ENCODE data around the gene SNCAIP. TPM values are rescaled to one million over a fixed set of nuclear protein-coding genes. Genes with fewer than 3 reads are reported as not detected.

The SNCAIP gene
- total RNA-seq, result 1 to 10 TPM; 1.2 to 4.7 (median 2.7) TPM
- long read RNA-seq, donor 1, partial matches to known transcripts, result 0 of 7 reads
- long read RNA-seq, donor 1, other reads (novel, unspliced or antisense), result 3 of 7 reads
- long read RNA-seq, donor 2, result 0 reads

DNA sequence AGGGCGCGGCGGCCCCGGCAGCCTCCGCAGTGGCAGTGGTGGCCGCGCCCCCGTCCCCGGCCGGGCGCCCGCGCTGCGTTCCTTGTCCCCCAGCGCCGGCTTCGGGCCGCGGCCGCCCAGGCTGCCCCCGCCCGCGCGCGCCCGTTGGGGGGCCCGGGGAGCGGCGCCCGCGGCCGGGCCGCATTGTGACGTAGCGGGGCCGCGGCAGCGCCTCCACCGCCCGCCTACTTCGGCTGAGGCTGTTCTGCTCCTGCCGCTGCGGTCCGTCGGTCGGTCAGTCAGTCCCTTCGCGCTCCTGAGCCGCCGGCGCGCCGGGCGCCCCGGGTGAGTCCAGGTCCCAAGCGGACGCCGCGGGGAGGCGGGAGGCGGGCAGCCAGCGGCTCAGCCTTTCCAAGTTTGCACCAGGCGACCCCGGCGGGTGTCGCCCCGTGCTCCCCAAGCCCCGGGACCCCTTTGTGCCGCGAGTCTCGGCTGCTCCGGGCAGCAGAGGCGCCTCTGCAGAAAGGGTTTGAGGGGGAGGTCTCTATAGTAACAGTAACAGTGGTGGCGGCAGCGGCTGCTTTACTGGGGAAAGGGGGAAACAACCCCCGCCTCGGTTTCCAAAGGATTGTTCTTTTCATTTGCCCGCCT is at the start of gene SNCAIP:
Gene SNCAIP, plus strand, starts transcription at position 277 of the 630 bp plus-strand sequence. CDS start 78,898 bp downstream, outside the sequence.
- H3K9me3 ChIP-seq, result no peaks in the 10 kb centered on the region
- peak; percentile 35 to 56 (median 54) for DNase-seq
- intact Hi-C loops (cut with DNase I, micrococcal nuclease), result loop anchor here in 1 of 2 donors (10.0 kb wide), 1 partner anchor 117 kb away; no protein-coding TSS in a partner anchor
- H3K4me1 ChIP-seq (ENCODE audit: low read depth), result no peaks in the 10 kb centered on the region
- peak; percentile 76 for ATAC-seq
- TF ChIP-seq, protein P1, sequence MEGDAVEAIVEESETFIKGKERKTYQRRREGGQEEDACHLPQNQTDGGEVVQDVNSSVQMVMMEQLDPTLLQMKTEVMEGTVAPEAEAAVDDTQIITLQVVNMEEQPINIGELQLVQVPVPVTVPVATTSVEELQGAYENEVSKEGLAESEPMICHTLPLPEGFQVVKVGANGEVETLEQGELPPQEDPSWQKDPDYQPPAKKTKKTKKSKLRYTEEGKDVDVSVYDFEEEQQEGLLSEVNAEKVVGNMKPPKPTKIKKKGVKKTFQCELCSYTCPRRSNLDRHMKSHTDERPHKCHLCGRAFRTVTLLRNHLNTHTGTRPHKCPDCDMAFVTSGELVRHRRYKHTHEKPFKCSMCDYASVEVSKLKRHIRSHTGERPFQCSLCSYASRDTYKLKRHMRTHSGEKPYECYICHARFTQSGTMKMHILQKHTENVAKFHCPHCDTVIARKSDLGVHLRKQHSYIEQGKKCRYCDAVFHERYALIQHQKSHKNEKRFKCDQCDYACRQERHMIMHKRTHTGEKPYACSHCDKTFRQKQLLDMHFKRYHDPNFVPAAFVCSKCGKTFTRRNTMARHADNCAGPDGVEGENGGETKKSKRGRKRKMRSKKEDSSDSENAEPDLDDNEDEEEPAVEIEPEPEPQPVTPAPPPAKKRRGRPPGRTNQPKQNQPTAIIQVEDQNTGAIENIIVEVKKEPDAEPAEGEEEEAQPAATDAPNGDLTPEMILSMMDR (IDR thresholded peaks at IDR 0.05), result no peak
- H3K4me3 ChIP-seq, result peak within 1 kb of the TSS; percentile 9
- no peaks in the 10 kb centered on the region for H3K36me3 ChIP-seq (ENCODE audit: low read depth)

DNA sequence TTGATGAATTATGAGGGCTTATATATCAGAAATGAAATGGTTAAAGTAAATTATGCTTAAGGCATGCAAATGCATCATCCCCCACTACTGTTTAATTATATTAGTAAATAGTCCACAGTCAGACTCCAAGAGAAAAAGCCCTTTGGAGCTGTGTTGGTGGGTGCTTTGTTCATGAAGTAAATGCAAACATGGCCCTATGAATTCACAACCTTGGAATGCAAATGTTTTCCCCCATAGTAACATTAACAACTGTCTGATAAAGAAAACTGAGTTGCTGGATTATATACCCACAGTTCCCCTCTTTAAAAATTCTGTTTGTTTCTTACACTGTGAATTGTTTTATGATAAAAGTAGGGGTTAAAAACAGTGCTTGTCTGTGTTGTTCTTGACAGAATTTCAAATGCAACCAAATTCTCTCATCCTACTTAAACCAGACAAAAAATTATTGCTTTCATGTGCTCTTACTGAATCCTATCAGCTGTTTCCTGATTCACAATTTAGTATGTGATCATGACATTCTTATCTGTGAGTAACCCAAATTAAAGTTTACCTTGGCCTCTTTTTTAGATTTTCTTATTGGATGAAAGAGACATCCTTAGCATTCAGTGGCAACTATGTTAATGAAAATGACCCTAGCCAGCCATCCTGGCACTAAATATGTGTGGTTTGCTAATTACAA is 48.5 kb upstream of the SNCAIP start:
- Histone ChIP-seq H3K9me3 (no peaks in the 10 kb centered on the region), H3K36me3 (ENCODE audit: low read depth) (no peaks in the 10 kb centered on the region), H3K4me1 (ENCODE audit: low read depth) (no peaks in the 10 kb centered on the region), H3K4me3 (no peak overlapping the region)
- DNase-seq (no peak), ATAC-seq (no peak)
- TF ChIP-seq, protein P1 (IDR thresholded peaks at IDR 0.05), result no peak
- intact Hi-C loops (cut with DNase I, micrococcal nuclease), result no loop called here

DNA sequence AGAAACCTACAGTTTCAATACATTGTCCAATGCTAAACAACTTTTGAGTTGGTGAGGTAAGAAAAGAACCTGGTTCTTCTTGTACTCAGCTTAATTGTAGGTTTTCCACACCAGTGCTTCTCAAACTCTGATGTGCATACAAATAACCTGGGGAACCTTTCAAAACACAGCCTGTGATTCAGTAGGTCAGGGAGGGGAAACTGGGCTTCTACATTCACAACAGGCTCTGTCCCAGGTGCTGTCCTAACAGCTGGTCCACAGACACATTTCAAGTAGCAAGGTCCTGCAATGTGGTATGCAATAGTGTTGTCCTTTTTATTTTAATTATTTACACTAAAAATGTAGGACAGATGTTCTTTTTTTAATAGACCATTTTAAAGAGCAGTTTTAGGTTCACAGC is 47.4 kb upstream of the SNCAIP start:
- ATAC-seq, result no peak
- no peak overlapping the region for H3K4me3 ChIP-seq
- no peaks in the 10 kb centered on the region for H3K36me3 ChIP-seq (ENCODE audit: low read depth)
- intact Hi-C loops (cut with DNase I, micrococcal nuclease), result no loop called here
- no peaks in the 10 kb centered on the region for H3K4me1 ChIP-seq (ENCODE audit: low read depth)
- DNase-seq, result no peak
- H3K9me3 ChIP-seq, result no peaks in the 10 kb centered on the region
- TF ChIP-seq, protein P1 (IDR thresholded peaks at IDR 0.05), result no peak

DNA sequence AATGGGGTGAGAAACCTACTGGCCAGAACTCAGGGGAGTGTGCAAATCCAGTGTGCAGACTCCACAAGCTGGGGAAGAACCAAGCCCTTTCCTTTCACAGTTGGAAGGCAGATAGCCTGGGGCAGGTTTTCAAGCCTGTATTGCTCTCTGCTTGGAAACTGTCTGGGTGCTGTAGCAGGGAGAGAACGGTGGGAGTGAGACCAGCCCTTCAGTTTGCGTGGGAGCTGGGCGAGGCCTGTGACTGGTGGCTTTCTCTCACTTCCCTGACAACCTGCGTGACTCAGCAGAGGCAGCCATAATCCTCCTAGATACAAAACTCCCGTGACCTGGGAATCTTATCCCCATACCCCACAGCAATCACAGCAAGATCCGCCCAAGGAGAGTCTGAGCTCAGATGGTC is 44.9 kb upstream of the SNCAIP start:
- ATAC-seq (no peak), DNase-seq (no peak)
- no peaks in the 10 kb centered on the region for H3K4me1 ChIP-seq (ENCODE audit: low read depth)
- no peaks in the 10 kb centered on the region for H3K36me3 ChIP-seq (ENCODE audit: low read depth)
- H3K4me3 ChIP-seq, result no peak overlapping the region
- intact Hi-C loops (cut with DNase I, micrococcal nuclease), result no loop called here
- H3K9me3 ChIP-seq, result no peaks in the 10 kb centered on the region
- TF ChIP-seq, protein P1 (IDR thresholded peaks at IDR 0.05), result no peak

DNA sequence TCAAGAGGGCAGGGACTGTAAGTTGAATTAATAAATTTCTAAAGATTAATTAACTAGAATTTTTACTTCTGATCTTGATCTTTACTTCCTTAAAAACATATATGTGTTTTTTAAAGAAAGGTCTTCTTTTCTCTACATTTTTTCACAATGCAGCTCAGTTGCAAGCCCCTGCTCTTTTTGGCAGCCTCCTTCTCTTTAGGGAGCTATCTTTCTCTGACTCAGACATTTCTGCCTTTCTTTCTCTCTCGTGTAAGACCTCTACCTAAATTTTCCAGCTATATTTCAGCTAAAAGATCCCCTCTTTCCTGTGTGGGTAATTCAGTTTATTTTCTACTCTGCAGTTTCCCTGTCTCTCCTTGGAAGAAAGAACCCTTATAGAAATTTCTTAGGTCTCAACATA is 38.3 kb upstream of the SNCAIP start:
- H3K36me3 ChIP-seq (ENCODE audit: low read depth), result no peaks in the 10 kb centered on the region
- DNase-seq, result no peak
- intact Hi-C loops (cut with DNase I, micrococcal nuclease), result no loop called here
- no peaks in the 10 kb centered on the region for H3K4me1 ChIP-seq (ENCODE audit: low read depth)
- no peak overlapping the region for H3K4me3 ChIP-seq
- H3K9me3 ChIP-seq, result no peaks in the 10 kb centered on the region
- TF ChIP-seq, protein P1 (IDR thresholded peaks at IDR 0.05), result no peak
- ATAC-seq, result no peak

All from mucosa of descending colon (tissue), 3 donors.